ENCODE data around the gene CCND2. TPM values are rescaled to one million over a fixed set of nuclear protein-coding genes. Genes with fewer than 3 reads are reported as not detected.

CCND2 gene
- total and polyA plus RNA-seq, 7 donors: 7.8 to 178 (median 98.7) TPM

GRCh38 chr12:4244868-4245267 is 28.7 kb upstream of the CCND2 start:
- H3K36me3 ChIP-seq: no peaks in the 10 kb centered on the region
- no peaks in the 10 kb centered on the region for H3K9me3 ChIP-seq
- no peak overlapping the region for H3K4me3 ChIP-seq
- H3K4me1 ChIP-seq: no peaks in the 10 kb centered on the region
- no peak overlapping the region for H3K27ac ChIP-seq
- TF ChIP-seq CTCF (IDR thresholded peaks at IDR 0.05) (no peak), POLR2A (IDR thresholded peaks at IDR 0.05) (no peak), EP300 (IDR thresholded peaks at IDR 0.05) (no peak), POLR2AphosphoS5 (IDR thresholded peaks at IDR 0.05) (no peak)
- intact Hi-C loops (cut with DNase I): no loop called here
- no peak for DNase-seq
- 74 to 87% methylated on average over 9 of the region's 9 CpGs for WGBS, 2 donors
- no peaks in the 10 kb centered on the region for H3K27me3 ChIP-seq

GRCh38 chr12:4245446-4245845 is 28.1 kb upstream of the CCND2 start:
- TF ChIP-seq CTCF (IDR thresholded peaks at IDR 0.05): no peak
- no peak for TF ChIP-seq EP300 (IDR thresholded peaks at IDR 0.05)
- TF ChIP-seq POLR2A (IDR thresholded peaks at IDR 0.05): no peak
- TF ChIP-seq POLR2AphosphoS5 (IDR thresholded peaks at IDR 0.05): no peak
- DNase-seq: no peak
- no peaks in the 10 kb centered on the region for H3K36me3 ChIP-seq
- no peaks in the 10 kb centered on the region for H3K27me3 ChIP-seq
- H3K4me3 ChIP-seq: no peak overlapping the region
- no peaks in the 10 kb centered on the region for H3K9me3 ChIP-seq
- WGBS, 2 donors: 81 to 84% methylated on average over 4 of the region's 4 CpGs
- intact Hi-C loops (cut with DNase I): no loop called here
- H3K27ac ChIP-seq: no peak overlapping the region
- no peaks in the 10 kb centered on the region for H3K4me1 ChIP-seq

GRCh38 chr12:4246116-4246515 is 27.4 kb upstream of the CCND2 start:
- TF ChIP-seq POLR2AphosphoS5 (IDR thresholded peaks at IDR 0.05): no peak
- no peaks in the 10 kb centered on the region for H3K36me3 ChIP-seq
- no peaks in the 10 kb centered on the region for H3K9me3 ChIP-seq
- no peaks in the 10 kb centered on the region for H3K4me1 ChIP-seq
- no peaks in the 10 kb centered on the region for H3K27me3 ChIP-seq
- no peak for DNase-seq
- 27 to 28% methylated on average over 5 of the region's 5 CpGs for WGBS, 2 donors
- intact Hi-C loops (cut with DNase I): no loop called here
- H3K27ac ChIP-seq: no peak overlapping the region
- no peak overlapping the region for H3K4me3 ChIP-seq

- Histone ChIP-seq H3K27me3 (no peaks in the 10 kb centered on the region), H3K27ac (no peak overlapping the region), H3K36me3 (no peaks in the 10 kb centered on the region), H3K4me1 (no peaks in the 10 kb centered on the region), H3K4me3 (no peak overlapping the region), H3K9me3 (no peaks in the 10 kb centered on the region)
- no peak for TF ChIP-seq POLR2A (IDR thresholded peaks at IDR 0.05)
- TF ChIP-seq POLR2AphosphoS5 (IDR thresholded peaks at IDR 0.05): no peak
- no peak for TF ChIP-seq EP300 (IDR thresholded peaks at IDR 0.05)
- no peak for TF ChIP-seq CTCF (IDR thresholded peaks at IDR 0.05)
- 65 to 84% methylated on average over 8 of the region's 8 CpGs for WGBS, 2 donors
- intact Hi-C loops (cut with DNase I): no loop called here
- DNase-seq: no peak
Measured at GRCh38 chr12:4250691-4251090, 22.9 kb upstream of the CCND2 start.

GRCh38 chr12:4251216-4251891 is 22.2 kb upstream of the CCND2 start:
- no peaks in the 10 kb centered on the region for H3K9me3 ChIP-seq
- H3K27ac ChIP-seq: no peak overlapping the region
- DNase-seq: no peak
- WGBS, 2 donors: 64 to 66% methylated on average over 6 of the region's 6 CpGs
- H3K36me3 ChIP-seq: no peaks in the 10 kb centered on the region
- intact Hi-C loops (cut with DNase I): no loop called here
- H3K4me3 ChIP-seq: no peak overlapping the region
- no peaks in the 10 kb centered on the region for H3K4me1 ChIP-seq
- no peaks in the 10 kb centered on the region for H3K27me3 ChIP-seq
- TF ChIP-seq POLR2AphosphoS5 (IDR thresholded peaks at IDR 0.05) (no peak), EP300 (IDR thresholded peaks at IDR 0.05) (no peak), CTCF (IDR thresholded peaks at IDR 0.05) (no peak), POLR2A (IDR thresholded peaks at IDR 0.05) (no peak)
